ENCODE results near the gene AP4M1. TPM values are rescaled to one million over a fixed set of nuclear protein-coding genes. Genes with fewer than 3 reads are reported as not detected.
A peak's percentile ranks its signal among the peaks of the same experiment; 100 is the strongest.

The AP4M1 gene
- total RNA-seq, 2 experiments from 2014 or later: 12.6 to 12.7 TPM

- H3K27me3 Mint-ChIP-seq (ENCODE audit: low read depth): no peaks in the 10 kb centered on the region
- H3K4me1 Mint-ChIP-seq (ENCODE audit: low read depth): peaks cover 18% of the 10 kb centered on the region
- peaks cover 7% of the 10 kb centered on the region for H3K36me3 Mint-ChIP-seq (ENCODE audit: low read depth)
- CTCF ChIA-PET: interaction anchor here (1.4 to 2.5 kb wide), 2 partner anchors 11 to 14 kb away, joined by 3 to 7 read pairs; no protein-coding TSS in a partner anchor
- peak within 1 kb of the TSS; percentile 93 for H3K4me3 Mint-ChIP-seq
- intact Hi-C loops (cut with micrococcal nuclease): loop anchor here (1.0 kb wide), 3 partner anchors 8 to 310 kb away; partner anchors contain the start of genes AP4M1, MCM7 and MEPCE
- peak; percentile 96 for DNase-seq
- H3K9me3 Mint-ChIP-seq: no peaks in the 10 kb centered on the region
- H3K27ac Mint-ChIP-seq: peak within 1 kb of the TSS; percentile 95
These were observed 17.9 kb downstream of the AP4M1 start, which contains the start of the genes CNPY4 and TAF6 for GRCh38 chr7:100119072-100119969. CNPY4 (plus strand) TSS chr7:100119634; CDS start chr7:100119745, 111 bp downstream. TAF6 (minus strand) TSS chr7:100119358; CDS start chr7:100114209, 5,149 bp downstream.

GRCh38 chr7:100119970-100120732, 18.7 kb downstream of the AP4M1 start:
- CTCF ChIA-PET: interaction anchor here (1.4 to 2.5 kb wide), 2 partner anchors 10 to 13 kb away, joined by 3 to 7 read pairs; no protein-coding TSS in a partner anchor
- peak; percentile 80 for DNase-seq
- intact Hi-C loops (cut with micrococcal nuclease): loop anchor here (1.0 kb wide), 5 partner anchors 7 to 309 kb away; partner anchors contain the start of genes AP4M1, LAMTOR4, MCM7 and MEPCE
- H3K4me3 Mint-ChIP-seq: peak overlapping the region; percentile 93
- no peaks in the 10 kb centered on the region for H3K27me3 Mint-ChIP-seq (ENCODE audit: low read depth)
- H3K9me3 Mint-ChIP-seq: no peaks in the 10 kb centered on the region
- peaks cover 11% of the 10 kb centered on the region for H3K36me3 Mint-ChIP-seq (ENCODE audit: low read depth)
- H3K4me1 Mint-ChIP-seq (ENCODE audit: low read depth): peaks cover 26% of the 10 kb centered on the region
- peak overlapping the region; percentile 95 for H3K27ac Mint-ChIP-seq

DNA sequence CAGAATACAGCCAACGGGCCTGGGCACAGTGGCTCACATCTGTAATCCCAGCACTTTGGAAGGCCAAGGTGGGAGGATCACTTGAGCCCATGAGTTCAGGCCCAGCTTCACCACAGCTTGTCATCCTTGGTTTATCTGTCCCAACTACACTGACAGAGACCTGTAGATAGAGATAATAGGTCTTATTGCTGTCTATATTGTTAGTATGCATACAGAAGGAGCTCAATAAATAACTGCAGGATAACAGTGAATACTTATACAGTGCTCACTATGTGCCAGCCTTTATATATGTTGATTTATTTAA, 19.2 kb downstream of the AP4M1 start:
- H3K27me3 Mint-ChIP-seq (ENCODE audit: low read depth): no peaks in the 10 kb centered on the region
- peaks cover 31% of the 10 kb centered on the region for H3K4me1 Mint-ChIP-seq (ENCODE audit: low read depth)
- H3K4me3 Mint-ChIP-seq: peak overlapping the region; percentile 93
- DNase-seq: no peak
- no peaks in the 10 kb centered on the region for H3K9me3 Mint-ChIP-seq
- intact Hi-C loops (cut with micrococcal nuclease): loop anchor here (1.0 kb wide), 2 partner anchors 28 to 100 kb away; partner anchors contain the start of gene LAMTOR4
- H3K36me3 Mint-ChIP-seq (ENCODE audit: low read depth): peaks cover 14% of the 10 kb centered on the region
- CTCF ChIA-PET: interaction anchor here (0.6 to 2.5 kb wide), 4 partner anchors 10 to 202 kb away, joined by 3 to 7 read pairs (median 4); no protein-coding TSS in a partner anchor
- peak overlapping the region; percentile 95 for H3K27ac Mint-ChIP-seq

GRCh38 chr7:100122067-100122466, 20.6 kb downstream of the AP4M1 start:
- CTCF ChIA-PET: interaction anchor here (2.0 to 2.5 kb wide), 2 partner anchors 9 to 11 kb away, joined by 7 read pairs; no protein-coding TSS in a partner anchor
- Mint-ChIP-seq H3K27me3 (ENCODE audit: low read depth) (no peaks in the 10 kb centered on the region), H3K9me3 (no peaks in the 10 kb centered on the region), H3K36me3 (ENCODE audit: low read depth) (peaks cover 13% of the 10 kb centered on the region), H3K4me1 (ENCODE audit: low read depth) (peaks cover 32% of the 10 kb centered on the region), H3K4me3 (no peak overlapping the region), H3K27ac (no peak overlapping the region)
- intact Hi-C loops (cut with micrococcal nuclease): no loop called here
- no peak for DNase-seq

DNA sequence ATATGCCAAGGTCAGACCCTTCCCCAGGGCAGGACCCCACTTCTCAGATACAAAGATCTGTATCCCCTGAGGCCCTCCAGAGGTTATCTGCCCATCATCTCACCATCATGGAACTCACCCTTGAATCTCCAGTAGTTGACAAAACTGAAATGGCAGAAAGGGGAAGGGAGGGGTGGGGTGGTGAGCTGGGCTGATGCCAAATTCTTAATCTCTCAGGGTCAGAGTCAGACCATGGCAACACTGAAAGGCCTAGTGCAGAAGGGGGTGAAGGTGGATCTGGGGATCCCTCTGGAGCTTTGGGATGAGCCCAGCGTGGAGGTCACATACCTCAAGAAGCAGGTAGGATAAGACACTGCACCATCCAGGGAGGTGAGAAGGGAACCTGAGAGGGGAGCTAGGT, 21.1 kb downstream of the AP4M1 start:
- Mint-ChIP-seq H3K9me3 (no peaks in the 10 kb centered on the region), H3K4me3 (no peak overlapping the region), H3K27ac (no peak overlapping the region), H3K4me1 (ENCODE audit: low read depth) (peaks cover 32% of the 10 kb centered on the region), H3K27me3 (ENCODE audit: low read depth) (no peaks in the 10 kb centered on the region), H3K36me3 (ENCODE audit: low read depth) (peaks cover 13% of the 10 kb centered on the region)
- intact Hi-C loops (cut with micrococcal nuclease): no loop called here
- CTCF ChIA-PET: interaction anchor here (0.6 to 2.0 kb wide), 2 partner anchors 10 to 24 kb away, joined by 4 to 7 read pairs; no protein-coding TSS in a partner anchor
- DNase-seq: no peak

DNA sequence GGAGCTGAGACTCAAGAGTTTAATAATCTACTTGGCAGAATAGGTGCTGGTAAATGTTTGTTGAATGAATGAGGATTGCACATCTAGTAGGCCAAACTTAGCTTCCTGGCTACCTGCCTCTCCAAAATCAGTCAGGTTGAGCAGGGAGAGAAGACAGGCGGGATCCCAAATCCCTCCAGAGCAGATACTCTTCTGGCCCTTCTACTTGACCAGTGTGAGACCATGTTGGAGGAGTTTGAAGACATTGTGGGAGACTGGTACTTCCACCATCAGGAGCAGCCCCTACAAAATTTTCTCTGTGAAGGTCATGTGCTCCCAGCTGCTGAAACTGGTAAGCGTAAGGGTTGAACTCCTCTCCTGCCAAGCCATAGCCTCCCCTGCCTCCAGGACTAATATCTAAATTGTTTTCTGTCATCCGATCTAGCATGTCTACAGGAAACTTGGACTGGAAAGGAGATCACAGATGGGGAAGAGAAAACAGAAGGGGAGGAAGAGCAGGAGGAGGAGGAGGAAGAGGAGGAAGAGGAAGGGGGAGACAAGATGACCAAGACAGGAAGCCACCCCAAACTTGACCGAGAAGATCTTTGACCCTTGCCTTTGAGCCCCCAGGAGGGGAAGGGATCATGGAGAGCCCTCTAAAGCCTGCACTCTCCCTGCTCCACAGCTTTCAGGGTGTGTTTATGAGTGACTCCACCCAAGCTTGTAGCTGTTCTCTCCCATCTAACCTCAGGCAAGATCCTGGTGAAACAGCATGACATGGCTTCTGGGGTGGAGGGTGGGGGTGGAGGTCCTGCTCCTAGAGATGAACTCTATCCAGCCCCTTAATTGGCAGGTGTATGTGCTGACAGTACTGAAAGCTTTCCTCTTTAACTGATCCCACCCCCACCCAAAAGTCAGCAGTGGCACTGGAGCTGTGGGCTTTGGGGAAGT, 23.1 kb downstream of the AP4M1 start:
- CTCF ChIA-PET: interaction anchor here (0.6 to 1.0 kb wide), 6 partner anchors 42 to 1023 kb away, joined by 3 to 4 read pairs (median 3); no protein-coding TSS in a partner anchor
- Mint-ChIP-seq H3K4me3 (peak overlapping the region; percentile 13), H3K9me3 (no peaks in the 10 kb centered on the region), H3K27ac (peak overlapping the region; percentile 38), H3K36me3 (ENCODE audit: low read depth) (peaks cover 13% of the 10 kb centered on the region), H3K4me1 (ENCODE audit: low read depth) (peaks cover 31% of the 10 kb centered on the region), H3K27me3 (ENCODE audit: low read depth) (no peaks in the 10 kb centered on the region)
- intact Hi-C loops (cut with micrococcal nuclease): loop anchor here (5.0 kb wide), 1 partner anchor 717 kb away; the partner anchor contains the start of genes BUD31 and PDAP1
- DNase-seq: no peak

GRCh38 chr7:100126239-100126930, 24.9 kb downstream of the AP4M1 start:
- no peaks in the 10 kb centered on the region for H3K9me3 Mint-ChIP-seq
- no peaks in the 10 kb centered on the region for H3K27me3 Mint-ChIP-seq (ENCODE audit: low read depth)
- peak overlapping the region; percentile 99 for H3K27ac Mint-ChIP-seq
- H3K4me3 Mint-ChIP-seq: peak overlapping the region; percentile 100
- H3K4me1 Mint-ChIP-seq (ENCODE audit: low read depth): peaks cover 27% of the 10 kb centered on the region
- peaks cover 13% of the 10 kb centered on the region for H3K36me3 Mint-ChIP-seq (ENCODE audit: low read depth)
- DNase-seq: no peak
- CTCF ChIA-PET: interaction anchor here (0.7 to 1.0 kb wide), 5 partner anchors 23 to 261 kb away, joined by 3 to 4 read pairs (median 3); partner anchors contain the start of gene LAMTOR4
- intact Hi-C loops (cut with micrococcal nuclease): loop anchor here (1.0 to 5.0 kb wide), 5 partner anchors 25 to 719 kb away; partner anchors contain the start of genes AP4M1, BUD31, MCM7 and PDAP1

- CTCF ChIA-PET: interaction anchor here (0.8 to 1.4 kb wide), 4 partner anchors 22 to 218 kb away, joined by 3 to 4 read pairs (median 4); partner anchors contain the start of genes AP4M1, LAMTOR4 and MCM7
- peak within 1 kb of the TSS; percentile 100 for H3K4me3 Mint-ChIP-seq
- intact Hi-C loops (cut with micrococcal nuclease): loop anchor here (1.0 to 5.0 kb wide), 6 partner anchors 8 to 720 kb away; partner anchors contain the start of genes AP4M1, BUD31, CNPY4 and MCM7
- peak within 1 kb of the TSS; percentile 99 for H3K27ac Mint-ChIP-seq
- H3K4me1 Mint-ChIP-seq (ENCODE audit: low read depth): peaks cover 30% of the 10 kb centered on the region
- peaks cover 13% of the 10 kb centered on the region for H3K36me3 Mint-ChIP-seq (ENCODE audit: low read depth)
- H3K27me3 Mint-ChIP-seq (ENCODE audit: low read depth): no peaks in the 10 kb centered on the region
- no peaks in the 10 kb centered on the region for H3K9me3 Mint-ChIP-seq
- DNase-seq: peak; percentile 94
These were observed 25.8 kb downstream of the AP4M1 start, which contains the start of gene MBLAC1 for GRCh38 chr7:100126931-100127865. MBLAC1 (plus strand) TSS chr7:100126967; CDS start chr7:100127396, 429 bp downstream.

- intact Hi-C loops (cut with micrococcal nuclease): loop anchor here (1.0 to 5.0 kb wide), 4 partner anchors 9 to 721 kb away; partner anchors contain the start of genes BUD31, CNPY4, PDAP1 and TAF6
- peak overlapping the region; percentile 66 for H3K27ac Mint-ChIP-seq
These were observed 26.6 kb downstream of the AP4M1 start for GRCh38 chr7:100127866-100128636.

More at GRCh38 chr7:100127866-100128636, 26.6 kb downstream of the AP4M1 start:
- H3K4me3 Mint-ChIP-seq: peak overlapping the region; percentile 100
- H3K36me3 Mint-ChIP-seq (ENCODE audit: low read depth): peaks cover 9% of the 10 kb centered on the region
- peak; percentile 28 for DNase-seq
- no peaks in the 10 kb centered on the region for H3K9me3 Mint-ChIP-seq
- H3K4me1 Mint-ChIP-seq (ENCODE audit: low read depth): peaks cover 34% of the 10 kb centered on the region
- CTCF ChIA-PET: interaction anchor here (0.6 to 6.3 kb wide), 6 partner anchors 11 to 424 kb away, joined by 3 to 60 read pairs (median 4); partner anchors contain the start of genes AP4M1 and MCM7
- no peaks in the 10 kb centered on the region for H3K27me3 Mint-ChIP-seq (ENCODE audit: low read depth)
